GM18520 (cell line): ENCODE measurements around the gene CUX1.
"Not testable (repeated sequence)": the region's sequence is repeated elsewhere in the genome, so short reads cannot be mapped to it uniquely, and the experiment has no call there.

ENCODE experiments used
- ATAC-seq: cut with Tn5 transposase; IDR thresholded peaks from one replicate; pipeline ENCODE4 v1.9.1; 2021; ENCODE audit not compliant: unreplicated experiment

The CUX1 gene

GRCh38 chr7:102169651-102170392 is 352.4 kb downstream of the CUX1 start:
- no peak for ATAC-seq

GRCh38 chr7:102170393-102170970 is 353.1 kb downstream of the CUX1 start:
- ATAC-seq: no peak

GRCh38 chr7:102173669-102174068 is 356.2 kb downstream of the CUX1 start:
- ATAC-seq: no peak

GRCh38 chr7:102175423-102176170 is 358.2 kb downstream of the CUX1 start:
- no peak for ATAC-seq

- ATAC-seq: no peak
Measured at GRCh38 chr7:102178410-102178809, 361.0 kb downstream of the CUX1 start.

GRCh38 chr7:102180727-102181126 is 363.3 kb downstream of the CUX1 start:
- ATAC-seq: no peak

GRCh38 chr7:102181517-102181916 is 364.1 kb downstream of the CUX1 start:
- no peak for ATAC-seq

- ATAC-seq: no peak
Measured at GRCh38 chr7:102182016-102182415, 364.6 kb downstream of the CUX1 start.

- ATAC-seq: not testable (repeated sequence)
Measured at GRCh38 chr7:102183848-102184247, 366.4 kb downstream of the CUX1 start.

GRCh38 chr7:102184303-102184702 is 366.9 kb downstream of the CUX1 start:
- ATAC-seq: no peak

GRCh38 chr7:102185796-102186195 is 368.4 kb downstream of the CUX1 start:
- no peak for ATAC-seq

- no peak for ATAC-seq
Measured at GRCh38 chr7:102186306-102186705, 368.9 kb downstream of the CUX1 start.

GRCh38 chr7:102188746-102189145 is 371.3 kb downstream of the CUX1 start:
- ATAC-seq: no peak

GRCh38 chr7:102189756-102190155 is 372.3 kb downstream of the CUX1 start:
- ATAC-seq: no peak

- ATAC-seq: no peak
Measured at GRCh38 chr7:102190776-102191350, 373.4 kb downstream of the CUX1 start.

- ATAC-seq: no peak
Measured at GRCh38 chr7:102191556-102192379, 374.3 kb downstream of the CUX1 start.

- no peak for ATAC-seq
Measured at GRCh38 chr7:102192790-102193189, 375.4 kb downstream of the CUX1 start.

GRCh38 chr7:102193806-102194205 is 376.4 kb downstream of the CUX1 start:
- ATAC-seq: no peak

GRCh38 chr7:102195361-102195760 is 377.9 kb downstream of the CUX1 start:
- no peak for ATAC-seq

GRCh38 chr7:102196028-102196427 is 378.6 kb downstream of the CUX1 start:
- ATAC-seq: no peak

- ATAC-seq: no peak
Measured at GRCh38 chr7:102197161-102197560, 379.7 kb downstream of the CUX1 start.
